ENCODE data around the gene LGALS8. TPM values are rescaled to one million over a fixed set of nuclear protein-coding genes. Genes with fewer than 3 reads are reported as not detected.

LGALS8 gene
- total RNA-seq, 2 donors from 2014 or later: 67.8 to 126 TPM

- Histone ChIP-seq H3K4me1 (ENCODE audit: control insufficient read depth in 1 of 2, low read depth in 2 of 2) (no peaks in the 10 kb centered on the region), H3K27ac (no peak overlapping the region), H3K27me3 (replicated peaks; ENCODE audit: insufficient read depth) (no peaks in the 10 kb centered on the region), H3K4me3 (no peak overlapping the region), H3K36me3 (no peaks in the 10 kb centered on the region), H3K9me3 (no peaks in the 10 kb centered on the region)
- DNase-seq (ENCODE audit: low spot score) (no peak), ATAC-seq (ENCODE audit: insufficient number of reproducible peaks, low FRiP score, low read depth) (no peak)
- TF ChIP-seq CTCF (IDR thresholded peaks at IDR 0.05): peak; percentile 56
Observed at GRCh38 chr1:236489710-236490377, 33.9 kb upstream of the LGALS8 start.

- ATAC-seq (ENCODE audit: insufficient number of reproducible peaks, low FRiP score, low read depth) (no peak), DNase-seq (ENCODE audit: low spot score) (no peak)
- no peak for TF ChIP-seq CTCF (IDR thresholded peaks at IDR 0.05)
- Histone ChIP-seq H3K36me3 (no peaks in the 10 kb centered on the region), H3K27me3 (replicated peaks; ENCODE audit: insufficient read depth) (no peaks in the 10 kb centered on the region), H3K4me1 (ENCODE audit: control insufficient read depth in 1 of 2, low read depth in 2 of 2) (no peaks in the 10 kb centered on the region), H3K9me3 (no peaks in the 10 kb centered on the region), H3K27ac (no peak overlapping the region), H3K4me3 (no peak overlapping the region)
Observed at GRCh38 chr1:236491469-236492136, 32.2 kb upstream of the LGALS8 start.

DNA sequence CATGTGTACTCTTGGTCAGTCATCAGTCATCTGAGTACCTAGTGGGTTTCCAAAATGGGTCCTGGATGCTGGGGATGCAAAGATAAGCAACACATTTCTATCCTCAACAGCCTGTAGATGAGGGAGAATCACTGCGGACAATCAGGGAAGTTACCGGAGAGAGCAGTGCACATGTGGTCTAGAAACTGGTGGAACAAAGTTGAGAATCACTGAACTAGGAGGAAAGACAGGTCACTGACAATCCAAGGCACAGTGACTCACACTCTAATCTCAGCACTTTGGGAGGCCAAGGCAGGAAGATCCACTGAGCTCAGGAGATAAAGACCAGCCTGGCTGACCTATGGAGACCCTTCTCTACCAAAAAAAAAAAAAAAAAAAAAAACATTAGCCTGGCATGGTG is 31.4 kb upstream of the LGALS8 start:
- no peaks in the 10 kb centered on the region for H3K4me1 ChIP-seq (ENCODE audit: control insufficient read depth in 1 of 2, low read depth in 2 of 2)
- no peak for DNase-seq (ENCODE audit: low spot score)
- H3K27ac ChIP-seq: no peak overlapping the region
- H3K9me3 ChIP-seq: no peaks in the 10 kb centered on the region
- H3K27me3 ChIP-seq (replicated peaks; ENCODE audit: insufficient read depth): no peaks in the 10 kb centered on the region
- no peak for ATAC-seq (ENCODE audit: insufficient number of reproducible peaks, low FRiP score, low read depth)
- no peaks in the 10 kb centered on the region for H3K36me3 ChIP-seq
- H3K4me3 ChIP-seq: no peak overlapping the region
- no peak for TF ChIP-seq CTCF (IDR thresholded peaks at IDR 0.05)

- Histone ChIP-seq H3K4me3 (no peak overlapping the region), H3K27me3 (replicated peaks; ENCODE audit: insufficient read depth) (no peaks in the 10 kb centered on the region), H3K27ac (no peak overlapping the region), H3K9me3 (no peaks in the 10 kb centered on the region), H3K36me3 (no peaks in the 10 kb centered on the region), H3K4me1 (ENCODE audit: control insufficient read depth in 1 of 2, low read depth in 2 of 2) (no peaks in the 10 kb centered on the region)
- TF ChIP-seq CTCF (IDR thresholded peaks at IDR 0.05): no peak
- ATAC-seq (ENCODE audit: insufficient number of reproducible peaks, low FRiP score, low read depth) (no peak), DNase-seq (ENCODE audit: low spot score) (no peak)
Observed at GRCh38 chr1:236494082-236494481, 29.7 kb upstream of the LGALS8 start.

DNA sequence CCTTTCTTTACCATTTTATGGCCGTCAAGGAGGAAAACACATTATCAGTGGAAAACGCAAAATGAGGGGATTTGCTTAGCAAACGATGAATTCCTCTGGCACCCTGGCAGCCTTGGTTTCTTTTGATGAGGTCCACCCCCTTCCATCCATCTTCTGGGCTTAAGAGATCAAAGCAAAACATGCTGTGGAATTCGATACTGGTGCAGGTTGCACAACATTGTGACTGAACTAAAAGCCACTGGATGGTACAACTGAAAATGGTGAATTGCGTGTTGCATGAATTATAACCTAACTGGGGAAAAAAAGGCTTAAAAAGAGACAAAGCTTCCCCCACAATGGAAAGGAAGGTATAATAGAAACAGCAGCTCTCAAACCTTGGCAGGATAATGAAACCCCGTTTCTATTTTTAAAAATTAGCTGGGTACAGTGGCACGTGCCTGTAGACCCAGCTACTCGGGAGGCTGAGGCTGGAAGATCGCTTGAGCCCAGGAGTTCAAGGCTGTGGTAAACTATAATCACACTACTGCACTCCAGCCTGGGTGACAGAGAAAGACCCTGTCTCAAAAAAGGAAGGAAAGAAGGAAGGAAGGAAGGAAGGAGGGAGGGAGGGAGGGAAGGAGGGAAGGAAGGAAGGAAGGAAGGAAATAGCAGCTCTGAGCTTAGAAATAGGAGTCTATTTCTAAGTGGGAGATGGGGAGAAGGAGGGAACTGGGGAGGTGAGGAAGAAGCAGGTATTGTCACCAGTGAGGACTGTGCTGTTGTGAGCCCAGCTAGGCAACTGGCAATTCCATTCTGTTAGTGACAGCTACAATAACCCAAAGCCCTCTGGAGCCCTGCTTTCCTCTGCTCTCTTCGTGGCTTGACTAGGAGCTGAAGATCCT is 29.0 kb upstream of the LGALS8 start:
- ATAC-seq (ENCODE audit: insufficient number of reproducible peaks, low FRiP score, low read depth) (no peak), DNase-seq (ENCODE audit: low spot score) (no peak)
- Histone ChIP-seq H3K9me3 (no peaks in the 10 kb centered on the region), H3K36me3 (no peaks in the 10 kb centered on the region), H3K4me1 (ENCODE audit: control insufficient read depth in 1 of 2, low read depth in 2 of 2) (no peaks in the 10 kb centered on the region), H3K4me3 (no peak overlapping the region), H3K27ac (no peak overlapping the region), H3K27me3 (replicated peaks; ENCODE audit: insufficient read depth) (no peaks in the 10 kb centered on the region)
- TF ChIP-seq CTCF (IDR thresholded peaks at IDR 0.05): no peak

Data from thoracic aorta (tissue), 2 donors.